Fibroblast of lung (primary cell): ENCODE data around the gene FNDC7. TPM values are rescaled to one million over a fixed set of nuclear protein-coding genes. Genes with fewer than 3 reads are reported as not detected.

ENCODE experiments used
- DNase-seq, 2 donors: peaks; one replicate each; pipeline versions ENCODE4 v3.0.0 to v3.0.0-alpha.2; 2010; ENCODE audit warnings: low read depth in 2 of 2
- H2AFZ ChIP-seq: 2 replicates; pipeline ENCODE4 v1.5.1; 2012; ENCODE audit warnings: low read length, control low read depth, inconsistent platforms
- H3K27ac ChIP-seq: 2 replicates; pipeline ENCODE4 v1.5.1; 2011; ENCODE audit warnings: low read length, control low read depth; ENCODE audit not compliant: insufficient read depth
- H3K27me3 ChIP-seq: 2 replicates; pipeline ENCODE4 v1.5.1; 2011; ENCODE audit warnings: mild to moderate bottlenecking, low read length; ENCODE audit not compliant: control insufficient read depth, insufficient read depth
- H3K36me3 ChIP-seq: 2 replicates; pipeline ENCODE4 v1.5.1; 2011; ENCODE audit warnings: low read length; ENCODE audit not compliant: control insufficient read depth, insufficient read depth
- H3K4me1 ChIP-seq: 2 replicates; pipeline ENCODE4 v1.5.1; 2011; ENCODE audit warnings: low read length; ENCODE audit not compliant: control insufficient read depth, insufficient read depth; ENCODE audit errors: extremely low read depth
- H3K4me2 ChIP-seq: 2 replicates; pipeline ENCODE4 v1.5.1; 2011; ENCODE audit warnings: low read length, control low read depth; ENCODE audit not compliant: insufficient read depth; ENCODE audit errors: extremely low read depth
- H3K4me3 ChIP-seq, 4 experiments: fragments of 200-600 bp in 1 of 4; sonication (generic) in 1 of 4; replicated peaks in 1 of 4; 2 replicates each; pipeline ENCODE4 v1.5.1; 2011 to 2016; ENCODE audit warnings: low read length in 4 of 4, low read depth in 3 of 4, mild to moderate bottlenecking in 3 of 4, control low read depth in 2 of 4, inconsistent platforms in 1 of 4, mixed read lengths in 1 of 4; ENCODE audit not compliant: insufficient read depth in 1 of 4; ENCODE audit errors: control extremely low read depth in 1 of 4
- H3K79me2 ChIP-seq: 2 replicates; pipeline ENCODE4 v1.5.1; 2012; ENCODE audit warnings: mild to moderate bottlenecking, low read length, inconsistent platforms; ENCODE audit not compliant: control insufficient read depth, insufficient read depth
- H3K9ac ChIP-seq: 2 replicates; pipeline ENCODE4 v1.5.1; 2011; ENCODE audit warnings: mild to moderate bottlenecking, low read length, control low read depth; ENCODE audit not compliant: insufficient read depth
- H3K9me3 ChIP-seq: 2 replicates; pipeline ENCODE4 v1.5.1; 2012; ENCODE audit warnings: low read depth, low read length; ENCODE audit not compliant: control insufficient read depth, insufficient read depth
- H4K20me1 ChIP-seq: 2 replicates; pipeline ENCODE4 v1.5.1; 2011; ENCODE audit warnings: low read length; ENCODE audit not compliant: control insufficient read depth, insufficient read depth; ENCODE audit errors: extremely low read depth
- EZH2 ChIP-seq: IDR thresholded peaks from 2 replicates; pipeline ENCODE4 v1.5.1; 2012; ENCODE audit warnings: low read length, control low read depth, mild to moderate bottlenecking; ENCODE audit errors: missing control alignments
- polyA plus RNA-seq, 2 donors: library from polyadenylated mRNA; depleted of rRNA in 1 of 2; stranded (reverse) in 1 of 2; unstranded in 1 of 2; fragments of >200 nt; gene quantifications; 2 replicates each; pipeline ENCODE4 v1.2.1, GENCODE V29; 2011 to 2012; ENCODE audit warnings: missing spikeins in 1 of 2
- total RNA-seq: library from RNA; depleted of rRNA; stranded (reverse); fragments of >200 nt; gene quantifications from 2 replicates; pipeline ENCODE4 v1.2.1, GENCODE V29; 2014
- TF ChIP-seq, protein P1 (sequence below), 2 donors: IDR thresholded peaks in 1 of 2; conservative IDR thresholded peaks in 1 of 2; 1 replicate in 1 of 2; 2 replicates in 1 of 2; pipeline ENCODE4 v1.5.1; 2011 to 2012; ENCODE audit warnings: low read length in 2 of 2, control low read depth in 1 of 2, inconsistent platforms in 1 of 2, low read depth in 1 of 2, mild to moderate bottlenecking in 1 of 2

The FNDC7 gene
- total and polyA plus RNA-seq, 2 donors (not counting 1 experiment from before 2014, with no cell fraction given), result 0.06 to 0.17 TPM

- Histone ChIP-seq H3K36me3 (no peaks in the 10 kb centered on the region), H3K79me2 (no peaks in the 10 kb centered on the region), H2AFZ (no peak overlapping the region), H3K4me1 (no peaks in the 10 kb centered on the region), H3K4me2 (no peak overlapping the region), H3K9ac (no peak overlapping the region), H4K20me1 (no peaks in the 10 kb centered on the region), H3K9me3 (no peaks in the 10 kb centered on the region), H3K27me3 (no peaks in the 10 kb centered on the region), H3K4me3 (no peak overlapping the region), H3K27ac (no peak overlapping the region)
- no peak for DNase-seq
- no peak for TF ChIP-seq EZH2
- TF ChIP-seq, protein P1, sequence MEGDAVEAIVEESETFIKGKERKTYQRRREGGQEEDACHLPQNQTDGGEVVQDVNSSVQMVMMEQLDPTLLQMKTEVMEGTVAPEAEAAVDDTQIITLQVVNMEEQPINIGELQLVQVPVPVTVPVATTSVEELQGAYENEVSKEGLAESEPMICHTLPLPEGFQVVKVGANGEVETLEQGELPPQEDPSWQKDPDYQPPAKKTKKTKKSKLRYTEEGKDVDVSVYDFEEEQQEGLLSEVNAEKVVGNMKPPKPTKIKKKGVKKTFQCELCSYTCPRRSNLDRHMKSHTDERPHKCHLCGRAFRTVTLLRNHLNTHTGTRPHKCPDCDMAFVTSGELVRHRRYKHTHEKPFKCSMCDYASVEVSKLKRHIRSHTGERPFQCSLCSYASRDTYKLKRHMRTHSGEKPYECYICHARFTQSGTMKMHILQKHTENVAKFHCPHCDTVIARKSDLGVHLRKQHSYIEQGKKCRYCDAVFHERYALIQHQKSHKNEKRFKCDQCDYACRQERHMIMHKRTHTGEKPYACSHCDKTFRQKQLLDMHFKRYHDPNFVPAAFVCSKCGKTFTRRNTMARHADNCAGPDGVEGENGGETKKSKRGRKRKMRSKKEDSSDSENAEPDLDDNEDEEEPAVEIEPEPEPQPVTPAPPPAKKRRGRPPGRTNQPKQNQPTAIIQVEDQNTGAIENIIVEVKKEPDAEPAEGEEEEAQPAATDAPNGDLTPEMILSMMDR (conservative IDR thresholded peaks at IDR 0.05 in 1 of 2, IDR thresholded peaks at IDR 0.05 in 1 of 2; ENCODE audit: low read depth in 1 of 2, low read length in 2 of 2), result no peak
Observed at GRCh38 chr1:108742253-108742652, 29.5 kb downstream of the FNDC7 start.

DNA sequence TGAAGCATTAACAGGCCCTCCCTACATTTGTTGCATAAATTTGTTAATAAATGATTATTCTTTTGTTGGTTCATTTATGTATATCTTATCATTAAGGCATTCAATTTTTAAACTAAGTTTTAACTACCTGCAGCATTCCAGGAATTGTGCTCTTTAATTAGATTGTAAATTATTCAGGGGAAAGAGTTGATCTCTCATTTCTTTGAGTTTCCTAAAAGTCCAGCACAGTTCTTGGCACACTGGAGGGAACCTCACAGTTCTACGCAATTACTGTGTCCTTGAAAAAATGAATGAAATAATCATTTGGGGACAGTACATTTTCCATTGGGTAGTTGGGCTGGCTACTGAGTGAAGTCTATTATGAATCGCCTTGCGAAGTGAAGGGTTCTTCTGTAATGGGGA, 33.3 kb downstream of the FNDC7 start:
- Histone ChIP-seq H3K4me3 (peak overlapping the region in 1 of 4 experiments; percentile 64), H3K4me2 (no peak overlapping the region)

GRCh38 chr1:108746382-108747170, 33.9 kb downstream of the FNDC7 start, which contains the start of gene STXBP3:
STXBP3 (plus strand) TSS chr1:108746674; CDS start chr1:108746738, 64 bp downstream.
- peak within 1 kb of the TSS; percentile 96 for H3K9ac ChIP-seq
- H2AFZ ChIP-seq, result peak within 1 kb of the TSS; percentile 84
- no peaks in the 10 kb centered on the region for H3K27me3 ChIP-seq
- H3K4me2 ChIP-seq, result peak within 1 kb of the TSS; percentile 79
- H3K9me3 ChIP-seq, result no peaks in the 10 kb centered on the region
- H3K4me3 ChIP-seq, result peak within 1 kb of the TSS; percentile 64 to 90 (median 82)
- H4K20me1 ChIP-seq, result no peaks in the 10 kb centered on the region
- H3K36me3 ChIP-seq, result no peaks in the 10 kb centered on the region
- TF ChIP-seq, protein P1 (conservative IDR thresholded peaks at IDR 0.05 in 1 of 2, IDR thresholded peaks at IDR 0.05 in 1 of 2; ENCODE audit: low read depth in 1 of 2, low read length in 2 of 2), result peak; percentile 91 to 98
- no peak for TF ChIP-seq EZH2
- peak within 1 kb of the TSS; percentile 96 for H3K27ac ChIP-seq
- peaks cover 37% of the 10 kb centered on the region for H3K79me2 ChIP-seq
- peak; percentile 95 to 99 for DNase-seq
- H3K4me1 ChIP-seq, result no peaks in the 10 kb centered on the region

More for the DNA sequence above, 33.3 kb downstream of the FNDC7 start:
- Histone ChIP-seq H3K27ac (peak overlapping the region; percentile 56), H2AFZ (peak overlapping the region; percentile 84), H3K36me3 (no peaks in the 10 kb centered on the region), H4K20me1 (no peaks in the 10 kb centered on the region), H3K79me2 (peaks cover 35% of the 10 kb centered on the region), H3K9me3 (no peaks in the 10 kb centered on the region), H3K4me1 (no peaks in the 10 kb centered on the region), H3K9ac (no peak overlapping the region), H3K27me3 (no peaks in the 10 kb centered on the region)
- TF ChIP-seq, protein P1 (conservative IDR thresholded peaks at IDR 0.05 in 1 of 2, IDR thresholded peaks at IDR 0.05 in 1 of 2; ENCODE audit: low read depth in 1 of 2, low read length in 2 of 2), result no peak
- TF ChIP-seq EZH2, result no peak
- DNase-seq, result no peak
